Measurements from ENCODE around the gene ST6GALNAC3.
"Not testable (repeated sequence)": the region's sequence is repeated elsewhere in the genome, so short reads cannot be mapped to it uniquely, and the experiment has no call there.

The ST6GALNAC3 gene

GRCh38 chr1:76232666-76233065 is 158.1 kb downstream of the ST6GALNAC3 start:
- Histone ChIP-seq H3K4me3 (ENCODE audit: low read length) (no peak overlapping the region), H3K27ac (ENCODE audit: low read length) (no peak overlapping the region), H3K9me3 (ENCODE audit: insufficient read depth, low read depth, low read length) (no peaks in the 10 kb centered on the region), H3K4me1 (ENCODE audit: insufficient read depth, low read length) (peaks cover 53% of the 10 kb centered on the region), H3K36me3 (ENCODE audit: insufficient read depth, low read depth, low read length) (no peaks in the 10 kb centered on the region), H3K27me3 (ENCODE audit: insufficient read depth, low read length) (no peaks in the 10 kb centered on the region), H3K9ac (ENCODE audit: low read depth, low read length) (no peak overlapping the region)

GRCh38 chr1:76234061-76234460 is 159.5 kb downstream of the ST6GALNAC3 start:
- no peak overlapping the region for H3K4me3 ChIP-seq (ENCODE audit: low read length)
- H3K27me3 ChIP-seq (ENCODE audit: insufficient read depth, low read length) = no peaks in the 10 kb centered on the region
- H3K27ac ChIP-seq (ENCODE audit: low read length) = no peak overlapping the region
- no peak overlapping the region for H3K9ac ChIP-seq (ENCODE audit: low read depth, low read length)
- peaks cover 55% of the 10 kb centered on the region for H3K4me1 ChIP-seq (ENCODE audit: insufficient read depth, low read length)
- H3K9me3 ChIP-seq (ENCODE audit: insufficient read depth, low read depth, low read length) = no peaks in the 10 kb centered on the region
- H3K36me3 ChIP-seq (ENCODE audit: insufficient read depth, low read depth, low read length) = no peaks in the 10 kb centered on the region

GRCh38 chr1:76237211-76237610 is 162.7 kb downstream of the ST6GALNAC3 start:
- no peaks in the 10 kb centered on the region for H3K9me3 ChIP-seq (ENCODE audit: insufficient read depth, low read depth, low read length)
- H3K27ac ChIP-seq (ENCODE audit: low read length) = no peak overlapping the region
- no peak overlapping the region for H3K9ac ChIP-seq (ENCODE audit: low read depth, low read length)
- H3K4me1 ChIP-seq (ENCODE audit: insufficient read depth, low read length) = peaks cover 37% of the 10 kb centered on the region
- no peaks in the 10 kb centered on the region for H3K36me3 ChIP-seq (ENCODE audit: insufficient read depth, low read depth, low read length)
- no peaks in the 10 kb centered on the region for H3K27me3 ChIP-seq (ENCODE audit: insufficient read depth, low read length)
- H3K4me3 ChIP-seq (ENCODE audit: low read length) = no peak overlapping the region

- H3K4me3 ChIP-seq (ENCODE audit: low read length) = peak overlapping the region; percentile 36; the same call in 1 of the 2 replicates
- no peaks in the 10 kb centered on the region for H3K9me3 ChIP-seq (ENCODE audit: insufficient read depth, low read depth, low read length)
- peaks cover 37% of the 10 kb centered on the region for H3K4me1 ChIP-seq (ENCODE audit: insufficient read depth, low read length)
- peak overlapping the region; percentile 33; the same call in 1 of the 2 replicates for H3K9ac ChIP-seq (ENCODE audit: low read depth, low read length)
- H3K27me3 ChIP-seq (ENCODE audit: insufficient read depth, low read length) = no peaks in the 10 kb centered on the region
- no peak overlapping the region for H3K27ac ChIP-seq (ENCODE audit: low read length)
- no peaks in the 10 kb centered on the region for H3K36me3 ChIP-seq (ENCODE audit: insufficient read depth, low read depth, low read length)
Observed at GRCh38 chr1:76238094-76238628, 163.6 kb downstream of the ST6GALNAC3 start.

GRCh38 chr1:76239470-76239918 is 164.9 kb downstream of the ST6GALNAC3 start:
- Histone ChIP-seq H3K27ac (ENCODE audit: low read length) (no peak overlapping the region), H3K4me3 (ENCODE audit: low read length) (no peak overlapping the region), H3K4me1 (ENCODE audit: insufficient read depth, low read length) (peaks cover 29% of the 10 kb centered on the region), H3K9ac (ENCODE audit: low read depth, low read length) (no peak overlapping the region), H3K36me3 (ENCODE audit: insufficient read depth, low read depth, low read length) (no peaks in the 10 kb centered on the region), H3K27me3 (ENCODE audit: insufficient read depth, low read length) (no peaks in the 10 kb centered on the region), H3K9me3 (ENCODE audit: insufficient read depth, low read depth, low read length) (peaks cover 3% of the 10 kb centered on the region; the same call in 1 of the 2 replicates)

GRCh38 chr1:76240316-76240715 is 165.8 kb downstream of the ST6GALNAC3 start:
- Histone ChIP-seq H3K36me3 (ENCODE audit: insufficient read depth, low read depth, low read length) (no peaks in the 10 kb centered on the region), H3K9me3 (ENCODE audit: insufficient read depth, low read depth, low read length) (peaks cover 7% of the 10 kb centered on the region; the same call in 1 of the 2 replicates), H3K4me1 (ENCODE audit: insufficient read depth, low read length) (peaks cover 29% of the 10 kb centered on the region), H3K27ac (ENCODE audit: low read length) (no peak overlapping the region), H3K4me3 (ENCODE audit: low read length) (no peak overlapping the region), H3K9ac (ENCODE audit: low read depth, low read length) (no peak overlapping the region), H3K27me3 (ENCODE audit: insufficient read depth, low read length) (no peaks in the 10 kb centered on the region)

- H3K4me1 ChIP-seq (ENCODE audit: insufficient read depth, low read length) = peaks cover 33% of the 10 kb centered on the region
- not testable (repeated sequence) for H3K27me3 ChIP-seq (ENCODE audit: insufficient read depth, low read length); H3K27ac ChIP-seq (ENCODE audit: low read length); H3K9me3 ChIP-seq (ENCODE audit: insufficient read depth, low read depth, low read length); H3K36me3 ChIP-seq (ENCODE audit: insufficient read depth, low read depth, low read length); H3K9ac ChIP-seq (ENCODE audit: low read depth, low read length); H3K4me3 ChIP-seq (ENCODE audit: low read length)
Observed at GRCh38 chr1:76242587-76242986, 168.0 kb downstream of the ST6GALNAC3 start.

- H3K27me3 ChIP-seq (ENCODE audit: insufficient read depth, low read length) = no peaks in the 10 kb centered on the region
- H3K4me1 ChIP-seq (ENCODE audit: insufficient read depth, low read length) = peaks cover 18% of the 10 kb centered on the region; the same call in 1 of the 2 replicates
- H3K4me3 ChIP-seq (ENCODE audit: low read length) = no peak overlapping the region
- H3K36me3 ChIP-seq (ENCODE audit: insufficient read depth, low read depth, low read length) = no peaks in the 10 kb centered on the region
- H3K9me3 ChIP-seq (ENCODE audit: insufficient read depth, low read depth, low read length) = peaks cover 7% of the 10 kb centered on the region; the same call in 1 of the 2 replicates
- no peak overlapping the region for H3K9ac ChIP-seq (ENCODE audit: low read depth, low read length)
- H3K27ac ChIP-seq (ENCODE audit: low read length) = no peak overlapping the region
Observed at GRCh38 chr1:76247261-76247852, 172.8 kb downstream of the ST6GALNAC3 start.

GRCh38 chr1:76250271-76250670 is 175.7 kb downstream of the ST6GALNAC3 start:
- Histone ChIP-seq H3K9me3 (ENCODE audit: insufficient read depth, low read depth, low read length) (no peaks in the 10 kb centered on the region), H3K36me3 (ENCODE audit: insufficient read depth, low read depth, low read length) (no peaks in the 10 kb centered on the region), H3K4me3 (ENCODE audit: low read length) (no peak overlapping the region), H3K27ac (ENCODE audit: low read length) (no peak overlapping the region), H3K27me3 (ENCODE audit: insufficient read depth, low read length) (no peaks in the 10 kb centered on the region), H3K4me1 (ENCODE audit: insufficient read depth, low read length) (peaks cover 31% of the 10 kb centered on the region; the same call in 1 of the 2 replicates), H3K9ac (ENCODE audit: low read depth, low read length) (peak overlapping the region; percentile 18; the same call in 1 of the 2 replicates)

- H3K9me3 ChIP-seq (ENCODE audit: insufficient read depth, low read depth, low read length) = no peaks in the 10 kb centered on the region
- H3K4me3 ChIP-seq (ENCODE audit: low read length) = no peak overlapping the region
- no peaks in the 10 kb centered on the region for H3K27me3 ChIP-seq (ENCODE audit: insufficient read depth, low read length)
- H3K27ac ChIP-seq (ENCODE audit: low read length) = no peak overlapping the region
- no peaks in the 10 kb centered on the region for H3K36me3 ChIP-seq (ENCODE audit: insufficient read depth, low read depth, low read length)
- H3K4me1 ChIP-seq (ENCODE audit: insufficient read depth, low read length) = peaks cover 28% of the 10 kb centered on the region; the same call in 1 of the 2 replicates
- no peak overlapping the region for H3K9ac ChIP-seq (ENCODE audit: low read depth, low read length)
Observed at GRCh38 chr1:76252431-76252830, 177.9 kb downstream of the ST6GALNAC3 start.

GRCh38 chr1:76254104-76255030 is 179.8 kb downstream of the ST6GALNAC3 start:
- no peaks in the 10 kb centered on the region for H3K36me3 ChIP-seq (ENCODE audit: insufficient read depth, low read depth, low read length)
- no peaks in the 10 kb centered on the region for H3K27me3 ChIP-seq (ENCODE audit: insufficient read depth, low read length)
- H3K27ac ChIP-seq (ENCODE audit: low read length) = no peak overlapping the region
- no peak overlapping the region for H3K4me3 ChIP-seq (ENCODE audit: low read length)
- peaks cover 25% of the 10 kb centered on the region; the same call in 1 of the 2 replicates for H3K4me1 ChIP-seq (ENCODE audit: insufficient read depth, low read length)
- H3K9ac ChIP-seq (ENCODE audit: low read depth, low read length) = no peak overlapping the region
- H3K9me3 ChIP-seq (ENCODE audit: insufficient read depth, low read depth, low read length) = no peaks in the 10 kb centered on the region
